DMS 273 treated with DMSO at 0.1 percent for 48 hours (cell line): ENCODE data around the gene PDE11A.
"Not testable (repeated sequence)": the region's sequence is repeated elsewhere in the genome, so short reads cannot be mapped to it uniquely, and the experiment has no call there.

Experiments used
- DNase-seq: peaks from one replicate; lab custom pipeline; 2025; lab: John Stamatoyannopoulos, UW

The PDE11A gene

GRCh38 chr2:177816766-177817165 is 255.8 kb downstream of the PDE11A start:
- no peak for DNase-seq

DNA sequence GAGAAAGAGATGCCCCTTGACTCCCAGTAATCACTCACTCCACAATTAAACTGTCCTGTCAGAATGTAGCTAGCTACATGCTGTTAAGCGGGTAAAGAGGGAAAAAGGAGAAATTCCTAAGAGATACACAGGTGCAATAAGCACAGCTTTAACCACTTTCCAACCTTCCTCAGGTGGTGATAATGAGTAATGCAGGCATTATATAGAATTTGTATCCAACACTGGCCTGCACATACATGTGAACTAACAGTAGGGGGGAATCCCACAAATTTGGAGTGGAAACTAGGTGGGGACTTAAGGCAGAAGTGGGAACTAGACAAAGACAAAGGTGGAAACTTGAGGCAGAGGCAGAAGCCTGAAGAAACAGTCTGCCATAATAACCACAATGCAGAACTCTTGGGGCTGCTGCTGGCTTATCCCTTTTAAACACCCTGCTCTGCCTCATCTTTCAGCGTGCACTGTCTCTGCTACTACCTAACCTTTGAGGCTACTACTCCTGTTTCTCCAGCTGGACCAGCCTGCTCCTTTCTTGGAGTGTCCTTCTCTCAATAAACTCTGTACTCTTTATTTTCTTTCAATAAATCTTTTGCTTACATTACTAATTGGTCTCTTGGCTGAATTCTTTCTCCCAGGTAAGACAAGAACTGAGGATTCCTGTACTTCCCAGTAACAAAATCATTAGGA is 259.7 kb downstream of the PDE11A start:
- no peak for DNase-seq

- no peak for DNase-seq
Measured at GRCh38 chr2:177810906-177811305, 261.7 kb downstream of the PDE11A start.

- DNase-seq: no peak
Measured at GRCh38 chr2:177808984-177809809, 263.4 kb downstream of the PDE11A start.

GRCh38 chr2:177806025-177806424 is 266.6 kb downstream of the PDE11A start:
- DNase-seq: no peak

DNA sequence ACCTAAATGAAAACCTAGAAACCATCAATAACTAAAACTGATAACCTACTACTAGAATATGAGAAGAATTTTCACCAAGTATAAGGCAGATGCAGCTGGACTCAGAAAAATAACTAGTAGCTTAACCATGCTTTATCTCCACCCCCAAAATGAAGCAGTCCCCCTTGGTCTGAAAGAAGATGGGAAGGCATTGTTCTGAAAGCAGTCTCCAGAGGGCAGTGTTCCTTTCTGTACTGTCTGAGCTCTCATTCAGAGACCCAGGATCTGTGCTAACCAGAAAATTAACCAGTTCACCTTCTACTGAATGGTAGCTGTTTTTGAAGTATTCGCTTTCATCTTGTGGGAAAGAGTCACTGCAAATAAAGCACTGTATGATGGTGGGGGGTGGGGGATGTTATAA is 273.0 kb downstream of the PDE11A start:
- DNase-seq: peak; percentile 12

DNA sequence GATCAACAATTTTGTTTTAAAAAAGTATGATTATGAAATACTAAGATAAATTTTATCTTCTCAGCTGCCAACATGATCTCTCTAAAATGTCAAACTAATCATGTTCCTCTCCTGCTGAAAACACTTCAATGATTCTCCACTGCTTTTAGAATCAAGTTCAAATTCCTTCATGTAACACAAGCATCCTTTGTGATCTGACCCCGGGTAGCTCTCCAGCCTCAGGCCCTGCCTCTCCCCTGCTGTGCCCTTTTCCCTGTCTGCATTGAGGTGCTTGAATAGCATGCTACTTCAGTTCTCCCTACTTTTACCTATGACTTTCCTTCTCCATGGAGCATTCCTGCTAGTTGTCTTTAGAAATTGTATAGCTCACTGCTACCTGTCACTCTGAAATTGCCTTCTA is 274.8 kb downstream of the PDE11A start:
- no peak for DNase-seq

DNA sequence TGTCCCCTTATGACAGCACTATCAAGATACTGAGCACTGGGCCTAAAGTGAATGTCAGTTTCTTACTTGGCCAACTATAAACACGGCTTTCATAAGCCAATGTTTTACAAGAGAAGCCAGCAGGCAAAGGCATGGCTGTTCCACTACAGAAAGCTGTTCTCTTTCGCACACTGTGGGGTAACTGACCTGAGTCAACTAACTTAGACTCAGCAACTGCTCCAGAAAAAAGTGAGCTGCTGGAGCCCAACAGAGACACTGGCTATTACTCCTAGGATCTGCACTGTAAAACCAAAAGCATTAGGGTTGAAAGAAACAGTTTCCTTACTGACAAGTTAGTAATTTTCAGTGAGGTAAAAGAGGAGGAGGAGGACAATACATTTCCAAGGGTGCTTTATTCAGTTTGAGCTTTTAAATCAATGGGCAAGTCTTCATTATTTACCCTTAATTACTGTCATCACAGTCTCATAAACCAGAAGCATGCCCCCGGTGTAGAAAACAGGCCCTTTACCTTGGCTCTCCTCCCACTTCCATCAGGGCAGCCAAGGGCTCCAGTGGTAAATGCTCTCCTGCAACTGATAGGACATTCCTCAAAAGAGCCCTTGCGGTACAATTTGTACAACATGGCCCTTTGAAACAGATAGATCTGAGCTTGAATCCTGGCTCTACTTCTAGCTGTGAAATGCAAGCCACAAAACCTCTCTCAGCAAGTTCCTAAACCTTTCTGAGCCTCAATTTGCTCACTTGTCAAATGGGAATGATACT is 275.7 kb downstream of the PDE11A start:
- DNase-seq: no peak

- no peak for DNase-seq
Measured at GRCh38 chr2:177796011-177796410, 276.6 kb downstream of the PDE11A start.

DNA sequence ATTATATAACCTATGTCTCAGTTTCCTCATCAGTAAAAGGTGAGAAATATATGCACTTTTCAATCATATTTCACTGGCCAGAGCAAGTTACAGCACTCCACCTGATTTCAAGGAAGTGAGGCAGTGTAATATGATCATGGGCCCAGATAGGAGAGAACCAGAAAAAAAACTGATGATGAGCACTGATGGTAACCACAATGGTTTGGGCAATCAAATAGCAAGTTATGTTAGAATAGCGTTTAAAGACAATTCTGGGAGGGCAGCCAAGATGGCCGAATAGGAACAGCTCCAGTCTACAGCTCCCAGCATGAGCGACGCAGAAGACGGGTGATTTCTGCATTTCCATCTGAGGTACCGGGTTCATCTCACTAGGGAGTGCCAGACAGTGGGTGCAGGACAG is 287.4 kb downstream of the PDE11A start:
- DNase-seq: not testable (repeated sequence)

- no peak for DNase-seq
Measured at GRCh38 chr2:177784745-177785067, 287.9 kb downstream of the PDE11A start.

GRCh38 chr2:177783835-177784744 is 288.5 kb downstream of the PDE11A start:
- DNase-seq: no peak

DNA sequence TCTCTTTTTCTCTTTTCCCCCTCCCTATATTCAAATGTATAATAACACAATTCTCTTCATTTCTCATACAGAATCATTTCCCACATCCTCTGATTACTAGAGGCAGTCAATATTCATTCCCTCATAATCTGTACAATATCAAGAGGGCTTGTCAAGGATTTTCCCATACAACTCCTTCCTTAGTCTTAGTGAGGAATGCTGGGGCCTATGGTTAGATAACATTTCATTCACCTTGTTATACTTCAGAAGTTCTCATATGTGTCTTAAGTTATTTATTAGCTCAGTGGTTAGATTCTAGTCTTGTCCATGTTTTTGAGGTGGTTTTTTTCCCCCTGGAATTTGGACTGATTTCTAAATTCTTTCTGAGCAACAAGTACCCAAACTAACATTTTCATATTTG is 289.5 kb downstream of the PDE11A start:
- DNase-seq: no peak

GRCh38 chr2:177782613-177783012 is 290.0 kb downstream of the PDE11A start:
- DNase-seq: no peak

DNA sequence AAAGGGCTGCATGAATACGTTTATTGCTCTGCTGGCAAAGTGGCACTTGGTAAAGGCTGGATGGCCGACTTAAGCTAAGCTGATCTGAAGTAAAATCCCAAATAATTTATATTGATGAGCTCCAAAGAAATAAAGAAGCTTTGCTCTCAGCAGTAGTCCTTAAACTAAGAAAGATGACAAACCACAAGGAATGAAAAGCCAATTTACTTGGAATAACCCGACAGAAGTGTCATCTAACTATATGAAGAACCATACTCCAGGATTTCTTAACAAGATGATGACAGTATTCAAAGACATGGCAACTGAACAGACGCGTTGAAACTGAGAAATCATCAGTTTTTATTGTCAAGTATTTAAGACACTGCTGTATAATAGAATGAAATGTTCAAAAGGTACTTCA is 294.1 kb downstream of the PDE11A start:
- no peak for DNase-seq

DNA sequence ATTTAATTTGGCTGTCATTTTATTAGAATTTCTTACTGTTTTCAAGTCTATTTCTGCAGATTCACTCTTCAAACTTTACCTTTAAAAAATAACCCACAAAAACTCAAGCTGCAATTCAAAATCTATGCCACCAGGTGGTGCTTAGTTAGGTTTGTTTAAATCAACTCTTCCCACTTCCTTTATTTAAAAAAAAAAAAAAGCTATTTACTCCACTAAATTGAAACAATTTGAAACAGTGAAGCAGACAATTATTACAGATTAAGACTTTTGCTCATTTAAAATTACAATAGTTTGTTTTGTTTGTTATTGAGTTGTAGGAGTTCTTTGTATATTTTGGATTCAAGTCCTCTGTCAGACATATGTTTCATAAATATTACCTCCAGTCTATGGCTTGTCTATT is 300.0 kb downstream of the PDE11A start:
- no peak for DNase-seq

- no peak for DNase-seq
Measured at GRCh38 chr2:177771191-177771590, 301.4 kb downstream of the PDE11A start.

DNA sequence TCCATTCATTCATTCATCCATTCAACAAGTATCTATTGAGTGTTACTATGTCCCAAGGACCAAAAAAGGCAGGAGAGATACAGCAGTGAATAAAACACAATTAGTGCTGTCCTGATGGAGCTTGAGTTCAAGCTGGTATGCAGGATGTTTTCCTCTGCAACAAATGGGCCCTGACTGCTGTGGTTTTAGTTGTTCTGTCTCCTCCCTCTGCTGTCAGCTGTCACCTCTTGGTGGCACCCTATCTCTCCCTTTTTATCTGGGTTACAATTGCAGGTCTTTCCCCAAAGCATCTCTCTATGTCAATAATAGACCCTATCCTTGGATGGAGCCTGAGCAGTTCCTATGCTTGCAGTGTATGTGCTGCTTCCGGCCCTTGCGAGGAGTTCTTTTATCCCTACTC is 304.8 kb downstream of the PDE11A start:
- no peak for DNase-seq

DNA sequence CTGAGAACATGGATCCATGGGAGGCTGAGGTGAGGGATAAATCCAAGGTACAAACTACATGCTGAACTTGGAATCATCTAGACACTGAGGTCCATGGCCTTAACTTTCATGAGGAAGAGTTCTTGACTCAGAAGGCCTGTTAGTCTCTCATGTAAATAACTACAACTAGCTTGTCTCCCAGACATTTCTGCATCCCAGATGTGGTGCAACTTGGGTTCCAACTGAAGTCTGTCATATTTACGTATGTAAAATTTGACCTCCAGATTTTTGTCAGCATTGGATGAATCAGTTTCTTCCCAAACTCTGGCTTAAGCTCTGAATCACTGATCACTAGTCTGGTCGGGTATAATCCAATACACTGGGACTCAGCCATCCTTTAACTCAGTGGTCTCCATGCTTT is 306.9 kb downstream of the PDE11A start:
- DNase-seq: no peak

- peak; percentile 17 for DNase-seq
Measured at GRCh38 chr2:177763531-177764265, 308.9 kb downstream of the PDE11A start.

GRCh38 chr2:177759443-177759842 is 313.1 kb downstream of the PDE11A start:
- no peak for DNase-seq
